ENCODE data around the gene CD3E.
"Not testable (repeated sequence)": the region's sequence is repeated elsewhere in the genome, so short reads cannot be mapped to it uniquely, and the experiment has no call there.

- TF ChIP-seq ARNT (IDR thresholded peaks at IDR 0.05); ZNF384 (IDR thresholded peaks at IDR 0.05); PKNOX1 (IDR thresholded peaks at IDR 0.05); SUZ12 (IDR thresholded peaks at IDR 0.05); FOXM1 (IDR thresholded peaks at IDR 0.05; ENCODE audit: borderline replicate concordance); HDGF (IDR thresholded peaks at IDR 0.05; ENCODE audit: borderline replicate concordance): not testable (repeated sequence)
These were observed 4.5 kb downstream of the CD3E start for GRCh38 chr11:118308995-118309528.

Data from HEK293T (cell line).